HCT116 (cell line): Measurements from ENCODE around the gene USP9X. TPM values are rescaled to one million over a fixed set of nuclear protein-coding genes. Genes with fewer than 3 reads are reported as not detected.

ENCODE experiments used
- ATAC-seq: fragments of 200-7000 bp; cut with Tn5 transposase; 2 replicates; pipeline ENCODE4 v1.9.1; 2020; ENCODE audit warnings: mild to moderate bottlenecking, moderate library complexity
- BruUV-seq: library from RNA; stranded (reverse); fragments of 400-500 nt; replicated peaks from 2 replicates; lab custom pipeline; 2021; lab: Mats Ljungman, UMichigan
- CTCF ChIA-PET: fragments of 300-600 bp; sonication (Branson Sonifier 250); formaldehyde crosslinking; loops from one replicate; lab custom pipeline; 2021; ENCODE audit warnings: antibody characterized with exemption; lab: Charles Lee
- POLR2A ChIA-PET: fragments of 300-600, 350-600 bp; sonication (Branson Sonifier 250); formaldehyde crosslinking; loops from one replicate; lab custom pipeline; 2021; ENCODE audit warnings: antibody characterized with exemption; lab: Charles Lee
- RAD21 ChIA-PET, 2 experiments: fragments of 300-600 bp; sonication (Branson Sonifier 250); formaldehyde crosslinking; loops; one replicate each; lab custom pipeline; 2023; ENCODE audit warnings: low total read pairs in 2 of 2; ENCODE audit not compliant: uncharacterized antibody in 2 of 2, unreplicated experiment in 2 of 2, low non-redundant PET in 1 of 2; lab: Charles Lee
- DNase-seq: peaks from one replicate; pipeline ENCODE4 v3.0.0-alpha.2; 2010; ENCODE audit warnings: low read depth, low spot score
- H2AFZ ChIP-seq: fragments of 200-600 bp; shearing (Covaris generic), sonication (generic); 2 replicates; pipeline ENCODE4 v1.6.1; 2017; ENCODE audit warnings: low read depth, mixed run types, mixed read lengths, antibody characterized with exemption, low read length; ENCODE audit not compliant: poor library complexity, severe bottlenecking
- H3K27ac ChIP-seq: 2 replicates; pipeline ENCODE4 v1.5.1; 2012; ENCODE audit warnings: low read depth, low read length
- H3K27me3 ChIP-seq: fragments of 200-600 bp; sonication (generic); 2 replicates; pipeline ENCODE4 v1.6.1; 2016; ENCODE audit warnings: mixed run types, low read length, mixed read lengths; ENCODE audit not compliant: insufficient read depth
- H3K36me3 ChIP-seq, 2 experiments: fragments of 200-500 bp in 1 of 2; fragments of 200-600 bp in 1 of 2; sonication (Bioruptor generic) in 1 of 2; sonication (generic) in 1 of 2; 2 replicates each; pipeline versions ENCODE4 v1.5.1 to v1.6.1; 2014 to 2016; ENCODE audit warnings: low read length in 2 of 2, inconsistent platforms in 1 of 2, mixed read lengths in 1 of 2, mixed run types in 1 of 2; ENCODE audit not compliant: insufficient read depth in 2 of 2, control insufficient read depth in 1 of 2
- H3K4me1 ChIP-seq, 2 experiments: fragments of 200-600 bp in 1 of 2; sonication (generic) in 1 of 2; 2 replicates each; pipeline versions ENCODE4 v1.5.1 to v1.6.1; 2012 to 2017; ENCODE audit warnings: low read length in 2 of 2, inconsistent platforms in 1 of 2, mild to moderate bottlenecking in 1 of 2, mixed read lengths in 1 of 2, mixed run types in 1 of 2, moderate library complexity in 1 of 2; ENCODE audit not compliant: insufficient read depth in 2 of 2, control insufficient read depth in 1 of 2
- H3K4me2 ChIP-seq: fragments of 200-600 bp; sonication (generic); 2 replicates; pipeline ENCODE4 v1.6.1; 2017; ENCODE audit warnings: mixed run types, low read length, mixed read lengths
- H3K4me3 ChIP-seq, 2 experiments: fragments of 200-600 bp in 1 of 2; sonication (generic) in 1 of 2; replicated peaks in 1 of 2; 2 replicates each; pipeline ENCODE4 v1.5.1; 2011 to 2016; ENCODE audit warnings: low read length in 2 of 2, control low read depth in 1 of 2, low read depth in 1 of 2, mild to moderate bottlenecking in 1 of 2, mixed read lengths in 1 of 2, mixed run types in 1 of 2
- H3K79me2 ChIP-seq: fragments of 200-600 bp; sonication (generic); 2 replicates; pipeline ENCODE4 v1.6.1; 2017; ENCODE audit warnings: mild to moderate bottlenecking, mixed run types, low read length, moderate library complexity, mixed read lengths; ENCODE audit not compliant: insufficient read depth
- H3K9ac ChIP-seq: fragments of 200-600 bp; sonication (generic); 2 replicates; pipeline ENCODE4 v1.6.1; 2016; ENCODE audit warnings: low read length, mixed read lengths
- H3K9me2 ChIP-seq: fragments of 200-600 bp; sonication (generic), shearing (Covaris generic); 2 replicates; pipeline ENCODE4 v1.6.1; 2017; ENCODE audit warnings: mixed run types, mild to moderate bottlenecking, moderate library complexity; ENCODE audit not compliant: insufficient read depth
- H3K9me3 ChIP-seq, 2 experiments: fragments of 200-500 bp in 1 of 2; fragments of 200-600 bp in 1 of 2; sonication (Bioruptor generic) in 1 of 2; sonication (generic) in 1 of 2; 2 replicates each; pipeline ENCODE4 v1.6.1; 2014 to 2017; ENCODE audit warnings: low read length in 2 of 2, mixed read lengths in 2 of 2, inconsistent platforms in 1 of 2, low read depth in 1 of 2, mild to moderate bottlenecking in 1 of 2, mixed run types in 1 of 2, moderate library complexity in 1 of 2; ENCODE audit not compliant: control insufficient read depth in 1 of 2, insufficient read depth in 1 of 2
- H4K20me1 ChIP-seq: fragments of 200-600 bp; sonication (generic), shearing (Covaris generic); 2 replicates; pipeline ENCODE4 v1.6.1; 2017; ENCODE audit warnings: mixed run types, mild to moderate bottlenecking, moderate library complexity; ENCODE audit not compliant: insufficient read depth
- CBX3 ChIP-seq: IDR thresholded peaks from 2 replicates; pipeline ENCODE4 v1.6.1; 2012; ENCODE audit warnings: low read depth
- ELF1 ChIP-seq: IDR thresholded peaks from 2 replicates; pipeline ENCODE4 v1.6.1; 2012; ENCODE audit warnings: low read depth, borderline replicate concordance
- EZH2 ChIP-seq: fragments of 200-600 bp; sonication (generic); IDR thresholded peaks from 2 replicates; pipeline ENCODE4 v1.6.1; 2017; ENCODE audit warnings: antibody characterized with exemption, mixed run types
- MAX ChIP-seq: IDR thresholded peaks from 2 replicates; pipeline ENCODE4 v1.6.1; 2012
- REST ChIP-seq: IDR thresholded peaks from 2 replicates; pipeline ENCODE4 v1.6.1; 2012; ENCODE audit warnings: low read depth
- YY1 ChIP-seq: IDR thresholded peaks from 2 replicates; pipeline ENCODE4 v1.6.1; 2011; ENCODE audit warnings: low read length, low read depth, moderate library complexity, mild to moderate bottlenecking; ENCODE audit not compliant: insufficient replicate concordance; ENCODE audit errors: extremely low read depth
- ZFX ChIP-seq: fragments of 450-650 bp; IDR thresholded peaks from 2 replicates; pipeline ENCODE4 v1.6.1; 2017
- ZNF274 ChIP-seq: fragments of 200-500 bp; sonication (Bioruptor generic); IDR thresholded peaks from 2 replicates; pipeline ENCODE4 v1.6.1; 2014; ENCODE audit warnings: mild to moderate bottlenecking, low read depth, low read length, inconsistent platforms
- intact Hi-C: fragments of 100-400 bp; cut with micrococcal nuclease; formaldehyde crosslinking; loops from 2 replicates; pipeline ENCODE4 v1.10.0; 2022
- total RNA-seq: library from RNA; stranded (reverse); gene quantifications from one replicate; pipeline ENCODE4 v1.2.1, GENCODE V29; 2021; ENCODE audit not compliant: unreplicated experiment

The USP9X gene
- total RNA-seq, 1 experiment from 2014 or later = 52.4 TPM

- TF ChIP-seq YY1 (no peak), CBX3 (no peak), ELF1 (no peak), ZFX (no peak), ZNF274 (no peak)
- TF ChIP-seq, all 23 proteins: peak for 0
- H4K20me1 ChIP-seq = no peaks in the 10 kb centered on the region
- H3K4me3 ChIP-seq = no peak overlapping the region
- no peak overlapping the region for H3K27ac ChIP-seq
- peaks cover 47% of the 10 kb centered on the region for H3K79me2 ChIP-seq
- H3K9me2 ChIP-seq = no peaks in the 10 kb centered on the region
- no peak for ATAC-seq
- H3K9ac ChIP-seq = no peak overlapping the region
- CTCF ChIA-PET = no interaction called here
- no peak overlapping the region for H2AFZ ChIP-seq
- no TSS peak for BruUV-seq
- RAD21 ChIA-PET = no interaction called here
- no peaks in the 10 kb centered on the region for H3K27me3 ChIP-seq
- no peaks in the 10 kb centered on the region for H3K4me1 ChIP-seq
- DNase-seq = no peak
- peaks cover 0 to 8% of the 10 kb centered on the region in 2 experiments; a peak in 2 of 4 replicates for H3K36me3 ChIP-seq
- H3K4me2 ChIP-seq = no peak overlapping the region
- POLR2A ChIA-PET = no interaction called here
- H3K9me3 ChIP-seq = no peaks in the 10 kb centered on the region
- intact Hi-C loops = no loop called here
These were observed 42.4 kb downstream of the USP9X start for GRCh38 chrX:41127477-41128192.

- Histone ChIP-seq H3K27ac (no peak overlapping the region), H3K9ac (no peak overlapping the region), H2AFZ (no peak overlapping the region), H4K20me1 (no peaks in the 10 kb centered on the region), H3K9me2 (no peaks in the 10 kb centered on the region), H3K27me3 (no peaks in the 10 kb centered on the region), H3K36me3 (peaks cover 0 to 8% of the 10 kb centered on the region in 2 experiments; a peak in 2 of 4 replicates), H3K9me3 (no peaks in the 10 kb centered on the region), H3K79me2 (peaks cover 48% of the 10 kb centered on the region), H3K4me2 (no peak overlapping the region), H3K4me1 (no peaks in the 10 kb centered on the region), H3K4me3 (no peak overlapping the region)
- BruUV-seq = no TSS peak
- DNase-seq (no peak), ATAC-seq (no peak)
- ChIA-PET POLR2A (no interaction called here), RAD21 (no interaction called here), CTCF (no interaction called here)
- intact Hi-C loops = no loop called here
- TF ChIP-seq EZH2 (no peak), MAX (no peak), REST (no peak), ZNF274 (no peak)
These were observed 43.7 kb downstream of the USP9X start for GRCh38 chrX:41128955-41129354.
